GM12878 (cell line): Measurements from ENCODE around the gene ADAM19. TPM values are rescaled to one million over a fixed set of nuclear protein-coding genes. Genes with fewer than 3 reads are reported as not detected.
A peak's percentile ranks its signal among the peaks of the same experiment; 100 is the strongest.

Experiments
- ATF2 ChIP-seq: IDR thresholded peaks from 2 replicates; pipeline ENCODE4 v1.6.1; 2012; ENCODE audit warnings: low read length, inconsistent platforms
- ATF7 ChIP-seq: fragments of 450-650 bp; IDR thresholded peaks from 2 replicates; pipeline ENCODE4 v1.6.1; 2016; ENCODE audit warnings: low read depth, mild to moderate bottlenecking
- CHD2 ChIP-seq: IDR thresholded peaks from 2 replicates; pipeline ENCODE4 v1.6.1; 2011; ENCODE audit warnings: low read depth, low read length, improper control_type of control experiment, borderline replicate concordance
- CHD4 ChIP-seq: fragments of 200-600 bp; sonication (generic); IDR thresholded peaks from 2 replicates; pipeline ENCODE4 v1.6.1; 2016; ENCODE audit warnings: mild to moderate bottlenecking
- CTCF ChIP-seq, 3 experiments: IDR thresholded peaks in 2 of 3; conservative IDR thresholded peaks in 1 of 3; 2 replicates each; pipeline ENCODE4 v1.5.1; 2011; ENCODE audit warnings: low read depth in 3 of 3, low read length in 3 of 3, mild to moderate bottlenecking in 3 of 3, control low read depth in 2 of 3, moderate library complexity in 2 of 3, inconsistent platforms in 1 of 3, mixed read lengths in 1 of 3; ENCODE audit not compliant: control insufficient read depth in 2 of 3, insufficient read depth in 1 of 3; ENCODE audit errors: extremely low read depth in 1 of 3
- EZH2 ChIP-seq: IDR thresholded peaks from 2 replicates; pipeline ENCODE4 v1.6.1; 2012; ENCODE audit warnings: low read depth, mild to moderate bottlenecking, control low read depth, inconsistent platforms, low read length, borderline replicate concordance; ENCODE audit not compliant: control insufficient read depth
- LARP7 ChIP-seq: fragments of 450-650 bp; IDR thresholded peaks from 2 replicates; pipeline ENCODE4 v1.6.1; 2017; ENCODE audit warnings: mild to moderate bottlenecking
- MEF2B ChIP-seq: fragments of 450-650 bp; IDR thresholded peaks from 2 replicates; pipeline ENCODE4 v1.6.1; 2018; ENCODE audit warnings: mild to moderate bottlenecking, moderate library complexity; ENCODE audit not compliant: partially characterized antibody, poor library complexity, severe bottlenecking
- NKRF ChIP-seq: fragments of 450-650 bp; conservative IDR thresholded peaks from 2 replicates; pipeline ENCODE4 v1.6.1; 2017; ENCODE audit warnings: mild to moderate bottlenecking, moderate library complexity
- REST ChIP-seq: IDR thresholded peaks from 2 replicates; pipeline ENCODE4 v1.6.1; 2012; ENCODE audit warnings: mild to moderate bottlenecking, low read depth, low read length
- RFX5 ChIP-seq: IDR thresholded peaks from 2 replicates; pipeline ENCODE4 v1.6.1; 2011; ENCODE audit warnings: low read depth, low read length, improper control_type of control experiment
- SREBF2 ChIP-seq: IDR thresholded peaks from 2 replicates; pipeline ENCODE4 v1.6.1; 2012; ENCODE audit warnings: mild to moderate bottlenecking, low read length
- TCF12 ChIP-seq: IDR thresholded peaks from 2 replicates; pipeline ENCODE4 v1.6.1; 2011; ENCODE audit warnings: low read depth, mild to moderate bottlenecking, low read length
- USF1 ChIP-seq: IDR thresholded peaks from 2 replicates; pipeline ENCODE4 v1.6.1; 2011; ENCODE audit warnings: borderline replicate concordance, low read depth, mild to moderate bottlenecking, moderate library complexity, mixed read lengths, low read length; ENCODE audit not compliant: insufficient read depth; ENCODE audit errors: extremely low read length
- WRNIP1 ChIP-seq: IDR thresholded peaks from 2 replicates; pipeline ENCODE4 v1.6.1; 2011; ENCODE audit warnings: low read depth, low read length, improper control_type of control experiment, borderline replicate concordance
- ZNF217 ChIP-seq: fragments of 450-650 bp; IDR thresholded peaks from 2 replicates; pipeline ENCODE4 v1.6.1; 2017; ENCODE audit warnings: antibody characterized with exemption, mild to moderate bottlenecking
- polyA plus RNA-seq, 11 experiments: library from polyadenylated mRNA; depleted of rRNA in 4 of 11; unstranded in 6 of 11; stranded (reverse) in 5 of 11; fragments of >200 nt; fragmentation: Nextera tagmentation in 4 of 11; fragmentation: Illumina TruSeq in 1 of 11; extraction: Ambion mirVana in 4 of 11; extraction: Trizol in 1 of 11; gene quantifications; 1 replicate in 1 of 11; 2 replicates in 10 of 11; pipeline versions ENCODE4 v1.2.1 to v1.2.3, GENCODE V29; 2011 to 2016; ENCODE audit warnings: inconsistent platforms in 2 of 11, missing spikeins in 2 of 11, low read depth in 1 of 11
- total RNA-seq, 4 experiments: library from RNA; depleted of rRNA in 3 of 4; stranded (reverse); fragments of >200 nt in 3 of 4; fragmentation: Illumina TruSeq in 1 of 4; extraction: Trizol in 1 of 4; gene quantifications; 2 replicates each; pipeline versions ENCODE4 v1.2.1 to v1.2.3, GENCODE V29; 2013 to 2021

ADAM19 gene
- total and polyA plus RNA-seq, 10 of the 15 experiments (the other 5 are each of a cell fraction or from before 2014, with no cell fraction given) = 16.0 to 92.8 (median 44.7) TPM

- TF ChIP-seq CTCF (IDR thresholded peaks at IDR 0.05 in 2 of 3, conservative IDR thresholded peaks at IDR 0.05 in 1 of 3; ENCODE audit: control insufficient read depth in 2 of 3, extremely low read depth in 1 of 3, insufficient read depth in 1 of 3, low read depth in 3 of 3, low read length in 3 of 3) = no peak
- no peak for TF ChIP-seq CHD2
- TF ChIP-seq CHD4 = no peak
- TF ChIP-seq ZNF217 = peak; percentile 75; the same call in 1 of the 2 replicates
- no peak for TF ChIP-seq WRNIP1
- peak; percentile 86 for TF ChIP-seq ATF7
- TF ChIP-seq ATF2 = peak; percentile 23; the same call in 1 of the 2 replicates
- no peak for TF ChIP-seq USF1
- TF ChIP-seq TCF12 = no peak
- no peak for TF ChIP-seq EZH2
- TF ChIP-seq MEF2B = peak; percentile 74
- TF ChIP-seq NKRF = no peak
- TF ChIP-seq REST = no peak
- no peak for TF ChIP-seq RFX5
- no peak for TF ChIP-seq SREBF2
- TF ChIP-seq LARP7 = no peak
Measured at GRCh38 chr5:157554179-157555036, 21.2 kb downstream of the ADAM19 start (continued).
